H1 (cell line): Measurements from ENCODE around the gene ZNF711. TPM values are rescaled to one million over a fixed set of nuclear protein-coding genes. Genes with fewer than 3 reads are reported as not detected.

Experiments used
- CTCF ChIA-PET: fragments of 300-600 bp; sonication (Branson Sonifier 250); formaldehyde crosslinking; loops from one replicate; lab custom pipeline; 2021; ENCODE audit not compliant: partially characterized antibody; lab: Charles Lee
- POLR2A ChIA-PET: fragments of 300-600 bp; sonication (Branson Sonifier 250); formaldehyde crosslinking; loops from one replicate; lab custom pipeline; 2021; ENCODE audit warnings: inconsistent platforms; ENCODE audit not compliant: partially characterized antibody; lab: Charles Lee
- DNase-seq, 2 experiments: peaks; one replicate each; pipeline versions ENCODE4 v3.0.0 to v3.0.0-alpha.2; 2010 to 2022; ENCODE audit warnings: low spot score in 2 of 2, low read depth in 1 of 2, mixed read lengths in 1 of 2
- FAIRE-seq: peaks from 2 replicates; lab custom pipeline; 2011; peaks lifted over from hg19 to GRCh38; lab: Jason Lieb, UNC
- H2AFZ ChIP-seq: 2 replicates; pipeline ENCODE4 v1.8.1; 2012; ENCODE audit warnings: low read length, inconsistent platforms
- H2AK5ac ChIP-seq: 2 replicates; pipeline ENCODE4 v1.6.1; 2013; ENCODE audit warnings: low read depth, low read length
- H2BK120ac ChIP-seq: replicated peaks from 2 replicates; pipeline ENCODE3; 2013; ENCODE audit warnings: low read depth, low read length, inconsistent platforms
- H2BK12ac ChIP-seq: 2 replicates; pipeline ENCODE4 v1.6.1; 2013; ENCODE audit warnings: low read depth, low read length
- H2BK15ac ChIP-seq: 2 replicates; pipeline ENCODE4 v1.6.1; 2013; ENCODE audit warnings: low read length
- H2BK20ac ChIP-seq: 2 replicates; pipeline ENCODE4 v1.6.1; 2013; ENCODE audit warnings: low read length
- H2BK5ac ChIP-seq: 2 replicates; pipeline ENCODE4 v1.6.1; 2013; ENCODE audit warnings: low read depth, low read length
- H3K14ac ChIP-seq: 2 replicates; pipeline ENCODE4 v1.6.1; 2013; ENCODE audit warnings: inconsistent platforms; ENCODE audit not compliant: insufficient read length
- H3K18ac ChIP-seq: 2 replicates; pipeline ENCODE4 v1.6.1; 2013; ENCODE audit warnings: low read length; ENCODE audit errors: extremely low read depth
- H3K23ac ChIP-seq: 2 replicates; pipeline ENCODE4 v1.6.1; 2013; ENCODE audit warnings: inconsistent platforms; ENCODE audit not compliant: insufficient read length
- H3K23me2 ChIP-seq: 2 replicates; pipeline ENCODE4 v1.6.1; 2013; ENCODE audit warnings: low read depth, low read length
- H3K27ac ChIP-seq: 2 replicates; pipeline ENCODE4 v1.6.1; 2011; ENCODE audit warnings: low read depth, low read length, inconsistent platforms
- H3K27me3 ChIP-seq, 4 experiments: replicated peaks in 1 of 4; 1 replicate in 1 of 4; 2 replicates in 3 of 4; pipeline versions ENCODE4 v1.6.1 to v1.8.1; 2011 to 2013; ENCODE audit warnings: low read length in 3 of 4, mild to moderate bottlenecking in 3 of 4, inconsistent platforms in 2 of 4, mixed read lengths in 2 of 4, moderate library complexity in 1 of 4; ENCODE audit not compliant: control insufficient read depth in 3 of 4, insufficient read depth in 3 of 4; ENCODE audit errors: extremely low read depth in 1 of 4
- H3K36me3 ChIP-seq, 4 experiments: 2 replicates each; pipeline versions ENCODE4 v1.6.1 to v1.8.1; 2011 to 2013; ENCODE audit warnings: mild to moderate bottlenecking in 4 of 4, low read length in 3 of 4, moderate library complexity in 2 of 4, control low read depth in 1 of 4, inconsistent platforms in 1 of 4; ENCODE audit not compliant: insufficient read depth in 4 of 4, control insufficient read depth in 2 of 4
- H3K4ac ChIP-seq: replicated peaks from 2 replicates; pipeline ENCODE3; 2013; ENCODE audit warnings: low read length, low read depth, mixed read lengths, inconsistent platforms; ENCODE audit not compliant: insufficient read length
- H3K4me1 ChIP-seq, 4 experiments: replicated peaks in 1 of 4; 1 replicate in 1 of 4; 2 replicates in 3 of 4; pipeline versions ENCODE4 v1.6.1 to v1.8.1; 2011 to 2013; ENCODE audit warnings: low read length in 3 of 4, inconsistent platforms in 2 of 4, mixed read lengths in 1 of 4; ENCODE audit not compliant: insufficient read depth in 4 of 4, control insufficient read depth in 3 of 4
- H3K4me2 ChIP-seq, 2 experiments: 2 replicates each; pipeline versions ENCODE4 v1.6.1 to v1.8.1; 2011 to 2013; ENCODE audit warnings: low read depth in 2 of 2, low read length in 2 of 2, control low read depth in 1 of 2, inconsistent platforms in 1 of 2, mild to moderate bottlenecking in 1 of 2; ENCODE audit not compliant: insufficient read depth in 1 of 2
- H3K4me3 ChIP-seq, 4 experiments: fragments of 200-600, 300-600 bp in 1 of 4; sonication (generic), shearing (Covaris generic), sonication (Bioruptor Twin) in 1 of 4; 2 replicates each; pipeline versions ENCODE4 v1.5.1 to v1.8.1; 2011 to 2016; ENCODE audit warnings: low read length in 4 of 4, low read depth in 3 of 4, control low read depth in 2 of 4, inconsistent platforms in 2 of 4, mild to moderate bottlenecking in 2 of 4, mixed read lengths in 1 of 4, moderate library complexity in 1 of 4; ENCODE audit not compliant: insufficient read depth in 2 of 4; ENCODE audit errors: extremely low read depth in 1 of 4
- H3K56ac ChIP-seq: replicated peaks from 2 replicates; pipeline ENCODE3; 2013; ENCODE audit warnings: low read depth, mild to moderate bottlenecking, mixed read lengths, low read length, inconsistent platforms; ENCODE audit not compliant: insufficient read length
- H3K79me1 ChIP-seq: 2 replicates; pipeline ENCODE4 v1.6.1; 2013; ENCODE audit warnings: low read depth, low read length, control low read depth
- H3K79me2 ChIP-seq, 2 experiments: 2 replicates each; pipeline versions ENCODE4 v1.6.1 to v1.8.1; 2012 to 2013; ENCODE audit warnings: low read length in 2 of 2, mild to moderate bottlenecking in 2 of 2, inconsistent platforms in 1 of 2; ENCODE audit not compliant: insufficient read depth in 2 of 2, control insufficient read depth in 1 of 2
- H3K9ac ChIP-seq, 4 experiments: replicated peaks in 1 of 4; 1 replicate in 1 of 4; 2 replicates in 3 of 4; pipeline versions ENCODE4 v1.6.1 to v1.8.1; 2011 to 2013; ENCODE audit warnings: low read depth in 3 of 4, low read length in 3 of 4, control low read depth in 2 of 4, mild to moderate bottlenecking in 2 of 4, moderate library complexity in 2 of 4, inconsistent platforms in 1 of 4; ENCODE audit errors: extremely low read depth in 1 of 4
- H3K9me3 ChIP-seq, 2 experiments: 2 replicates each; pipeline versions ENCODE4 v1.6.1 to v1.8.1; 2012 to 2013; ENCODE audit warnings: mild to moderate bottlenecking in 2 of 2, moderate library complexity in 2 of 2, control low read depth in 1 of 2, inconsistent platforms in 1 of 2, low read depth in 1 of 2, low read length in 1 of 2, mixed read lengths in 1 of 2; ENCODE audit not compliant: insufficient read depth in 2 of 2
- H4K20me1 ChIP-seq, 2 experiments: replicated peaks in 1 of 2; 2 replicates each; pipeline versions ENCODE3 to v1.8.1; 2011 to 2013; ENCODE audit warnings: inconsistent platforms in 2 of 2, low read length in 2 of 2, mild to moderate bottlenecking in 1 of 2; ENCODE audit not compliant: insufficient read depth in 2 of 2, control insufficient read depth in 1 of 2
- H4K5ac ChIP-seq: 2 replicates; pipeline ENCODE4 v1.6.1; 2013; ENCODE audit warnings: low read length, low read depth, mixed read lengths, inconsistent platforms; ENCODE audit not compliant: insufficient read length
- H4K8ac ChIP-seq: 2 replicates; pipeline ENCODE4 v1.8.0; 2013; ENCODE audit warnings: mild to moderate bottlenecking, moderate library complexity, low read length, inconsistent platforms; ENCODE audit not compliant: insufficient read depth; ENCODE audit errors: extremely low read depth
- H4K91ac ChIP-seq: replicated peaks from 2 replicates; pipeline ENCODE3; 2013; ENCODE audit warnings: low read length, mixed read lengths, inconsistent platforms; ENCODE audit not compliant: insufficient read length
- ATF3 ChIP-seq: IDR thresholded peaks from 2 replicates; pipeline ENCODE4 v1.6.1; 2011; ENCODE audit warnings: low read depth, mild to moderate bottlenecking, low read length; ENCODE audit not compliant: insufficient read depth
- CEBPB ChIP-seq: IDR thresholded peaks from 2 replicates; pipeline ENCODE4 v1.6.1; 2012; ENCODE audit warnings: low read depth, low read length
- CTBP2 ChIP-seq: IDR thresholded peaks from 2 replicates; pipeline ENCODE4 v1.7.0; 2011; ENCODE audit warnings: borderline replicate concordance, mild to moderate bottlenecking, moderate library complexity, mixed read lengths, low read length; ENCODE audit not compliant: insufficient read depth, insufficient read length
- JUND ChIP-seq: IDR thresholded peaks from 2 replicates; pipeline ENCODE4 v1.6.1; 2011; ENCODE audit warnings: mild to moderate bottlenecking, improper control_type of control experiment, low read length
- POLR2AphosphoS5 ChIP-seq: IDR thresholded peaks from 2 replicates; pipeline ENCODE4 v1.6.1; 2011; ENCODE audit warnings: low read depth, low read length
- RAD21 ChIP-seq, 2 experiments: IDR thresholded peaks in 1 of 2; conservative IDR thresholded peaks in 1 of 2; 2 replicates each; pipeline ENCODE4 v1.6.1; 2011; ENCODE audit warnings: low read depth in 2 of 2, low read length in 2 of 2, improper control_type of control experiment in 1 of 2, inconsistent platforms in 1 of 2, mild to moderate bottlenecking in 1 of 2, moderate library complexity in 1 of 2
- WGBS, 2 experiments: shearing (Covaris generic) in 1 of 2; methylation state at CpG; one replicate each; pipeline versions ENCODE4 v1.1.6 to v1.1.7; 2013 to 2015; ENCODE audit warnings: low lambda C conversion rate in 2 of 2, mixed read lengths in 2 of 2, inconsistent platforms in 1 of 2, low coverage in 1 of 2, missing lambda C conversion rate in 1 of 2; ENCODE audit not compliant: insufficient replicate concordance in 2 of 2, insufficient coverage in 1 of 2, insufficient read length in 1 of 2; ENCODE audit errors: extremely low coverage in 1 of 2, missing lambda C conversion rate in 1 of 2; 5-methylcytosine and 5-hydroxymethylcytosine counted together
- polyA plus RNA-seq, 7 experiments: library from polyadenylated mRNA; depleted of rRNA in 3 of 7; stranded (reverse) in 5 of 7; unstranded in 2 of 7; fragments of >200 nt in 5 of 7; fragments of 200-250 nt in 2 of 7; gene quantifications; 1 replicate in 5 of 7; 2 replicates in 1 of 7; 4 replicates in 1 of 7; pipeline versions ENCODE4 v1.2.1 to v1.2.3, GENCODE V29; 2011 to 2013; ENCODE audit warnings: missing spikeins in 2 of 7, mixed read lengths in 2 of 7
- total RNA-seq: library from RNA; stranded (reverse); fragmentation: NEBNext Ultra II Directional; extraction: Animal tissue kit (Norgen Biotek cat#: 25700); gene quantifications from 2 replicates; pipeline ENCODE4 v1.2.1, GENCODE V29; 2021
- TF ChIP-seq, protein P1 (sequence below), 3 experiments: IDR thresholded peaks; 1 replicate in 2 of 3; 2 replicates in 1 of 3; pipeline versions ENCODE4 v1.5.1 to v1.6.1; 2011; ENCODE audit warnings: low read length in 3 of 3, mild to moderate bottlenecking in 3 of 3, inconsistent platforms in 2 of 3, low read depth in 1 of 3, moderate library complexity in 1 of 3; ENCODE audit not compliant: insufficient read depth in 1 of 3; ENCODE audit errors: control extremely low read depth in 1 of 3

The ZNF711 gene
- total and polyA plus RNA-seq, 2 of the 8 experiments (the other 6 are each of a cell fraction or from before 2014, with no cell fraction given) = 8.5 to 15.5 TPM

DNA sequence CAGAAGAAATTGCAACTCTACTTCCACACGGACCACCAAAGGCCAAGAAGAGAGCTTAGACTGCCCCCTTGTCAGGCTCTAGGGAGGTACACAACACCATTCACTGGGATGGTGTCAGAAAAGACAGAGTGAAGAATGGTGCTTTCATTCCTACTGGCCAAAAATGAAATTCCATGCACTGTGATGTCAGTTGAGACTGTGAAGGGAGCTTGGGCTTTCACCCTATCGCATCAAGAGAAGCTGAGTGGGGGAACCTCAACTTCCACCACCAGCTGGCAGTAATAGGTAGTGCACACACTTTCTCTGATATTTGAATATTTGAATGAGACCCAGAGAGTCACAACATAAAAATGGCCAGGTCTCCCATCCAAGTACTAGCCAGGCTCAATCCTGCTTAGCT is 65.9 kb downstream of the ZNF711 start:
- H3K27me3 ChIP-seq = no peaks in the 10 kb centered on the region
- TF ChIP-seq ATF3 (no peak), POLR2AphosphoS5 (no peak), JUND (no peak), RAD21 (IDR thresholded peaks at IDR 0.05 in 1 of 2, conservative IDR thresholded peaks at IDR 0.05 in 1 of 2; ENCODE audit: low read depth in 2 of 2, low read length in 2 of 2) (0 out of 4 replicates have a peak, but pooled peaks of 1 of the 2 experiments have one; percentile 2), CTBP2 (no peak), CEBPB (no peak)
- TF ChIP-seq, protein P1, sequence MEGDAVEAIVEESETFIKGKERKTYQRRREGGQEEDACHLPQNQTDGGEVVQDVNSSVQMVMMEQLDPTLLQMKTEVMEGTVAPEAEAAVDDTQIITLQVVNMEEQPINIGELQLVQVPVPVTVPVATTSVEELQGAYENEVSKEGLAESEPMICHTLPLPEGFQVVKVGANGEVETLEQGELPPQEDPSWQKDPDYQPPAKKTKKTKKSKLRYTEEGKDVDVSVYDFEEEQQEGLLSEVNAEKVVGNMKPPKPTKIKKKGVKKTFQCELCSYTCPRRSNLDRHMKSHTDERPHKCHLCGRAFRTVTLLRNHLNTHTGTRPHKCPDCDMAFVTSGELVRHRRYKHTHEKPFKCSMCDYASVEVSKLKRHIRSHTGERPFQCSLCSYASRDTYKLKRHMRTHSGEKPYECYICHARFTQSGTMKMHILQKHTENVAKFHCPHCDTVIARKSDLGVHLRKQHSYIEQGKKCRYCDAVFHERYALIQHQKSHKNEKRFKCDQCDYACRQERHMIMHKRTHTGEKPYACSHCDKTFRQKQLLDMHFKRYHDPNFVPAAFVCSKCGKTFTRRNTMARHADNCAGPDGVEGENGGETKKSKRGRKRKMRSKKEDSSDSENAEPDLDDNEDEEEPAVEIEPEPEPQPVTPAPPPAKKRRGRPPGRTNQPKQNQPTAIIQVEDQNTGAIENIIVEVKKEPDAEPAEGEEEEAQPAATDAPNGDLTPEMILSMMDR (IDR thresholded peaks at IDR 0.05; ENCODE audit: control extremely low read depth in 1 of 3, insufficient read depth in 1 of 3, low read depth in 1 of 3, low read length in 3 of 3) = peak in 1 of 3 experiments; percentile 19; a peak in 1 of 4 replicates
- TF ChIP-seq, all 59 proteins: peak for 2
- no peaks in the 10 kb centered on the region for H3K79me2 ChIP-seq
- FAIRE-seq = no peak
- H3K4ac ChIP-seq = no peak overlapping the region
- no peaks in the 10 kb centered on the region for H4K20me1 ChIP-seq
- WGBS, 2 experiments = 95% methylated on average over 2 of the region's 2 CpGs; no CpG with 5 or more reads in 1 of the 2 experiments
- H4K8ac ChIP-seq = no peak overlapping the region
- H2BK5ac ChIP-seq = no peak overlapping the region
- H4K5ac ChIP-seq = no peak overlapping the region
- no peak overlapping the region for H3K4me2 ChIP-seq
- no peaks in the 10 kb centered on the region for H3K9me3 ChIP-seq
- H2BK12ac ChIP-seq = no peak overlapping the region
- H3K4me1 ChIP-seq = no peaks in the 10 kb centered on the region
- no peaks in the 10 kb centered on the region for H3K36me3 ChIP-seq
- no peaks in the 10 kb centered on the region for H3K79me1 ChIP-seq
- no peak overlapping the region for H2BK20ac ChIP-seq
- no peak for DNase-seq
- no peak overlapping the region for H3K14ac ChIP-seq
- H3K23ac ChIP-seq = no peak overlapping the region
- CTCF ChIA-PET = interaction anchor here (0.7 to 2.5 kb wide), 8 partner anchors 10 to 233 kb away, joined by 3 to 11 read pairs (median 3); no protein-coding TSS in a partner anchor
- H2AFZ ChIP-seq = no peak overlapping the region
- H3K9ac ChIP-seq = no peak overlapping the region
- no peak overlapping the region for H2BK15ac ChIP-seq
- H3K56ac ChIP-seq = no peak overlapping the region
- H3K27ac ChIP-seq = no peak overlapping the region
- no peaks in the 10 kb centered on the region for H3K23me2 ChIP-seq
- H4K91ac ChIP-seq = no peak overlapping the region
- POLR2A ChIA-PET = no interaction called here
- no peak overlapping the region for H3K18ac ChIP-seq
- H3K4me3 ChIP-seq = no peak overlapping the region
- H2AK5ac ChIP-seq = no peak overlapping the region
- H2BK120ac ChIP-seq = no peak overlapping the region
